ENCODE results near the gene STXBP6.

DNA sequence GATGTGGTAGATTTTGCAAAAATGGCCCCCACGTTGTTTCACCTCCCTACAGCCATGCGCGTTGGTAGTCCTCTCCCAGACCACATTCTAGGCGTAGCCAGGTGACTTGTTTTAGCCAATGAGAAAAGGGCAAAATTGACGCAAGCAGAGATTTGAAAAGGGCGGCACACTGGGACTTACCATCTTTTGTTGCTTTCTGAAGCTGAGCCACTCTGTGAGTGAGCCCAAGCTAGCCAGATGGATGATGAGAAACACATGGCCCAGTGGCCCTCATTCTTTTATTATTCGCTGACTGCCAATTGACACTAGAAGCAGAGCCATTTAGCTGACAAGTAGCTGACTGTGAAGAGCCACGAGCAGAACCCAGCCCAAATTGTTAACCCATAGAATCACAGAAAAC is 274.0 kb downstream of the STXBP6 start:
- TF ChIP-seq CEBPB (IDR thresholded peaks at IDR 0.05) (no peak), NFIC (IDR thresholded peaks at IDR 0.05) (no peak), EP300 (IDR thresholded peaks at IDR 0.05; ENCODE audit: borderline replicate concordance) (no peak), TEAD4 (IDR thresholded peaks at IDR 0.05) (no peak), EGR1 (IDR thresholded peaks at IDR 0.05) (no peak), TCF12 (IDR thresholded peaks at IDR 0.05; ENCODE audit: low read depth) (no peak), YY1 (IDR thresholded peaks at IDR 0.05; ENCODE audit: low read depth) (no peak), CREB1 (IDR thresholded peaks at IDR 0.05; ENCODE audit: low read depth) (no peak), TAF1 (IDR thresholded peaks at IDR 0.05; ENCODE audit: low read depth) (no peak)
- TF ChIP-seq, protein P1, sequence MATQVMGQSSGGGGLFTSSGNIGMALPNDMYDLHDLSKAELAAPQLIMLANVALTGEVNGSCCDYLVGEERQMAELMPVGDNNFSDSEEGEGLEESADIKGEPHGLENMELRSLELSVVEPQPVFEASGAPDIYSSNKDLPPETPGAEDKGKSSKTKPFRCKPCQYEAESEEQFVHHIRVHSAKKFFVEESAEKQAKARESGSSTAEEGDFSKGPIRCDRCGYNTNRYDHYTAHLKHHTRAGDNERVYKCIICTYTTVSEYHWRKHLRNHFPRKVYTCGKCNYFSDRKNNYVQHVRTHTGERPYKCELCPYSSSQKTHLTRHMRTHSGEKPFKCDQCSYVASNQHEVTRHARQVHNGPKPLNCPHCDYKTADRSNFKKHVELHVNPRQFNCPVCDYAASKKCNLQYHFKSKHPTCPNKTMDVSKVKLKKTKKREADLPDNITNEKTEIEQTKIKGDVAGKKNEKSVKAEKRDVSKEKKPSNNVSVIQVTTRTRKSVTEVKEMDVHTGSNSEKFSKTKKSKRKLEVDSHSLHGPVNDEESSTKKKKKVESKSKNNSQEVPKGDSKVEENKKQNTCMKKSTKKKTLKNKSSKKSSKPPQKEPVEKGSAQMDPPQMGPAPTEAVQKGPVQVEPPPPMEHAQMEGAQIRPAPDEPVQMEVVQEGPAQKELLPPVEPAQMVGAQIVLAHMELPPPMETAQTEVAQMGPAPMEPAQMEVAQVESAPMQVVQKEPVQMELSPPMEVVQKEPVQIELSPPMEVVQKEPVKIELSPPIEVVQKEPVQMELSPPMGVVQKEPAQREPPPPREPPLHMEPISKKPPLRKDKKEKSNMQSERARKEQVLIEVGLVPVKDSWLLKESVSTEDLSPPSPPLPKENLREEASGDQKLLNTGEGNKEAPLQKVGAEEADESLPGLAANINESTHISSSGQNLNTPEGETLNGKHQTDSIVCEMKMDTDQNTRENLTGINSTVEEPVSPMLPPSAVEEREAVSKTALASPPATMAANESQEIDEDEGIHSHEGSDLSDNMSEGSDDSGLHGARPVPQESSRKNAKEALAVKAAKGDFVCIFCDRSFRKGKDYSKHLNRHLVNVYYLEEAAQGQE (IDR thresholded peaks at IDR 0.05; ENCODE audit: low read depth), result no peak
- TF ChIP-seq, protein P2, sequence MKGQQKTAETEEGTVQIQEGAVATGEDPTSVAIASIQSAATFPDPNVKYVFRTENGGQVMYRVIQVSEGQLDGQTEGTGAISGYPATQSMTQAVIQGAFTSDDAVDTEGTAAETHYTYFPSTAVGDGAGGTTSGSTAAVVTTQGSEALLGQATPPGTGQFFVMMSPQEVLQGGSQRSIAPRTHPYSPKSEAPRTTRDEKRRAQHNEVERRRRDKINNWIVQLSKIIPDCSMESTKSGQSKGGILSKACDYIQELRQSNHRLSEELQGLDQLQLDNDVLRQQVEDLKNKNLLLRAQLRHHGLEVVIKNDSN (IDR thresholded peaks at IDR 0.05), result no peak
- TF ChIP-seq, protein P3, sequence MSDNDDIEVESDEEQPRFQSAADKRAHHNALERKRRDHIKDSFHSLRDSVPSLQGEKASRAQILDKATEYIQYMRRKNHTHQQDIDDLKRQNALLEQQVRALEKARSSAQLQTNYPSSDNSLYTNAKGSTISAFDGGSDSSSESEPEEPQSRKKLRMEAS (IDR thresholded peaks at IDR 0.05), result no peak

All from Ishikawa (cell line).